WERI-Rb-1 (cell line): ENCODE data around the gene GPANK1.

ENCODE experiments used
- DNase-seq: peaks from one replicate; pipeline ENCODE4 v3.0.0-alpha.2; 2020
- H3K27ac ChIP-seq: fragments of 250-450 bp; sonication (Bioruptor Pico); 2 replicates; pipeline ENCODE4 v1.5.1; 2020; ENCODE audit warnings: mild to moderate bottlenecking, moderate library complexity
- H3K27me3 ChIP-seq: fragments of 250-450 bp; sonication (Bioruptor Pico); 2 replicates; pipeline ENCODE4 v1.5.1; 2021; ENCODE audit warnings: mild to moderate bottlenecking, low read depth, moderate library complexity; ENCODE audit not compliant: insufficient read depth, severe bottlenecking
- H3K36me3 ChIP-seq: fragments of 250-450 bp; sonication (Bioruptor Pico); 2 replicates; pipeline ENCODE4 v1.5.1; 2020; ENCODE audit warnings: mild to moderate bottlenecking, moderate library complexity
- H3K4me3 ChIP-seq: 2 replicates; pipeline ENCODE4 v1.5.1; 2011; ENCODE audit warnings: low read depth, mild to moderate bottlenecking, control low read depth, low read length
- H3K9me3 ChIP-seq: fragments of 250-450 bp; sonication (Bioruptor Pico); 2 replicates; pipeline ENCODE4 v1.5.1; 2021; ENCODE audit warnings: mild to moderate bottlenecking, moderate library complexity; ENCODE audit not compliant: severe bottlenecking
- CTCF ChIP-seq: IDR thresholded peaks from 2 replicates; pipeline ENCODE4 v1.5.1; 2011; ENCODE audit warnings: low read depth, mild to moderate bottlenecking, control low read depth, inconsistent platforms, low read length

Gene GPANK1

GRCh38 chr6:31659649-31660380 is 5.0 kb downstream of the GPANK1 start:
- peaks cover 56% of the 10 kb centered on the region for H3K36me3 ChIP-seq
- no peak for TF ChIP-seq CTCF
- H3K4me3 ChIP-seq = peak overlapping the region; percentile 88
- no peaks in the 10 kb centered on the region for H3K27me3 ChIP-seq
- no peak for DNase-seq
- H3K9me3 ChIP-seq = no peaks in the 10 kb centered on the region
- peak overlapping the region; percentile 79 for H3K27ac ChIP-seq

- TF ChIP-seq CTCF = no peak
- peaks cover 53% of the 10 kb centered on the region for H3K36me3 ChIP-seq
- H3K27me3 ChIP-seq = no peaks in the 10 kb centered on the region
- no peaks in the 10 kb centered on the region for H3K9me3 ChIP-seq
- H3K4me3 ChIP-seq = no peak overlapping the region
- H3K27ac ChIP-seq = no peak overlapping the region
- no peak for DNase-seq
Observed at GRCh38 chr6:31658983-31659648, 5.7 kb downstream of the GPANK1 start.

GRCh38 chr6:31658158-31658688 is 6.6 kb downstream of the GPANK1 start:
- Histone ChIP-seq H3K9me3 (no peaks in the 10 kb centered on the region), H3K27ac (no peak overlapping the region), H3K27me3 (no peaks in the 10 kb centered on the region), H3K4me3 (no peak overlapping the region), H3K36me3 (peaks cover 44% of the 10 kb centered on the region)
- no peak for TF ChIP-seq CTCF
- no peak for DNase-seq

GRCh38 chr6:31657406-31658157 is 7.2 kb downstream of the GPANK1 start:
- Histone ChIP-seq H3K36me3 (peaks cover 40% of the 10 kb centered on the region), H3K27me3 (no peaks in the 10 kb centered on the region), H3K4me3 (no peak overlapping the region), H3K27ac (no peak overlapping the region), H3K9me3 (no peaks in the 10 kb centered on the region)
- no peak for DNase-seq
- no peak for TF ChIP-seq CTCF

GRCh38 chr6:31655349-31656237 is 9.2 kb downstream of the GPANK1 start, which contains the start of gene APOM:
APOM (plus strand) TSS chr6:31655894; CDS start chr6:31655967, 73 bp downstream.
- no peaks in the 10 kb centered on the region for H3K9me3 ChIP-seq
- TF ChIP-seq CTCF = no peak
- no peak within 1 kb of the TSS for H3K27ac ChIP-seq
- no peaks in the 10 kb centered on the region for H3K27me3 ChIP-seq
- H3K36me3 ChIP-seq = peaks cover 42% of the 10 kb centered on the region
- H3K4me3 ChIP-seq = no peak within 1 kb of the TSS
- no peak for DNase-seq
